Fibroblast of lung (primary cell): Measurements from ENCODE around the gene MAPT. TPM values are rescaled to one million over a fixed set of nuclear protein-coding genes. Genes with fewer than 3 reads are reported as not detected.

ENCODE experiments used
- DNase-seq, 2 donors: peaks; one replicate each; pipeline versions ENCODE4 v3.0.0 to v3.0.0-alpha.2; 2010; ENCODE audit warnings: low read depth in 2 of 2
- H2AFZ ChIP-seq: 2 replicates; pipeline ENCODE4 v1.5.1; 2012; ENCODE audit warnings: low read length, control low read depth, inconsistent platforms
- H3K27ac ChIP-seq: 2 replicates; pipeline ENCODE4 v1.5.1; 2011; ENCODE audit warnings: low read length, control low read depth; ENCODE audit not compliant: insufficient read depth
- H3K27me3 ChIP-seq: 2 replicates; pipeline ENCODE4 v1.5.1; 2011; ENCODE audit warnings: mild to moderate bottlenecking, low read length; ENCODE audit not compliant: control insufficient read depth, insufficient read depth
- H3K36me3 ChIP-seq: 2 replicates; pipeline ENCODE4 v1.5.1; 2011; ENCODE audit warnings: low read length; ENCODE audit not compliant: control insufficient read depth, insufficient read depth
- H3K4me1 ChIP-seq: 2 replicates; pipeline ENCODE4 v1.5.1; 2011; ENCODE audit warnings: low read length; ENCODE audit not compliant: control insufficient read depth, insufficient read depth; ENCODE audit errors: extremely low read depth
- H3K4me2 ChIP-seq: 2 replicates; pipeline ENCODE4 v1.5.1; 2011; ENCODE audit warnings: low read length, control low read depth; ENCODE audit not compliant: insufficient read depth; ENCODE audit errors: extremely low read depth
- H3K4me3 ChIP-seq, 4 experiments: fragments of 200-600 bp in 1 of 4; sonication (generic) in 1 of 4; replicated peaks in 1 of 4; 2 replicates each; pipeline ENCODE4 v1.5.1; 2011 to 2016; ENCODE audit warnings: low read length in 4 of 4, low read depth in 3 of 4, mild to moderate bottlenecking in 3 of 4, control low read depth in 2 of 4, inconsistent platforms in 1 of 4, mixed read lengths in 1 of 4; ENCODE audit not compliant: insufficient read depth in 1 of 4; ENCODE audit errors: control extremely low read depth in 1 of 4
- H3K79me2 ChIP-seq: 2 replicates; pipeline ENCODE4 v1.5.1; 2012; ENCODE audit warnings: mild to moderate bottlenecking, low read length, inconsistent platforms; ENCODE audit not compliant: control insufficient read depth, insufficient read depth
- H3K9ac ChIP-seq: 2 replicates; pipeline ENCODE4 v1.5.1; 2011; ENCODE audit warnings: mild to moderate bottlenecking, low read length, control low read depth; ENCODE audit not compliant: insufficient read depth
- H3K9me3 ChIP-seq: 2 replicates; pipeline ENCODE4 v1.5.1; 2012; ENCODE audit warnings: low read depth, low read length; ENCODE audit not compliant: control insufficient read depth, insufficient read depth
- H4K20me1 ChIP-seq: 2 replicates; pipeline ENCODE4 v1.5.1; 2011; ENCODE audit warnings: low read length; ENCODE audit not compliant: control insufficient read depth, insufficient read depth; ENCODE audit errors: extremely low read depth
- EZH2 ChIP-seq: IDR thresholded peaks from 2 replicates; pipeline ENCODE4 v1.5.1; 2012; ENCODE audit warnings: low read length, control low read depth, mild to moderate bottlenecking; ENCODE audit errors: missing control alignments
- polyA plus RNA-seq, 2 donors: library from polyadenylated mRNA; depleted of rRNA in 1 of 2; stranded (reverse) in 1 of 2; unstranded in 1 of 2; fragments of >200 nt; gene quantifications; 2 replicates each; pipeline ENCODE4 v1.2.1, GENCODE V29; 2011 to 2012; ENCODE audit warnings: missing spikeins in 1 of 2
- total RNA-seq: library from RNA; depleted of rRNA; stranded (reverse); fragments of >200 nt; gene quantifications from 2 replicates; pipeline ENCODE4 v1.2.1, GENCODE V29; 2014
- TF ChIP-seq, protein P1 (sequence below), 2 donors: IDR thresholded peaks in 1 of 2; conservative IDR thresholded peaks in 1 of 2; 1 replicate in 1 of 2; 2 replicates in 1 of 2; pipeline ENCODE4 v1.5.1; 2011 to 2012; ENCODE audit warnings: low read length in 2 of 2, control low read depth in 1 of 2, inconsistent platforms in 1 of 2, low read depth in 1 of 2, mild to moderate bottlenecking in 1 of 2

MAPT gene
- total and polyA plus RNA-seq, 2 donors (not counting 1 experiment from before 2014, with no cell fraction given): 0.09 to 0.50 TPM

DNA sequence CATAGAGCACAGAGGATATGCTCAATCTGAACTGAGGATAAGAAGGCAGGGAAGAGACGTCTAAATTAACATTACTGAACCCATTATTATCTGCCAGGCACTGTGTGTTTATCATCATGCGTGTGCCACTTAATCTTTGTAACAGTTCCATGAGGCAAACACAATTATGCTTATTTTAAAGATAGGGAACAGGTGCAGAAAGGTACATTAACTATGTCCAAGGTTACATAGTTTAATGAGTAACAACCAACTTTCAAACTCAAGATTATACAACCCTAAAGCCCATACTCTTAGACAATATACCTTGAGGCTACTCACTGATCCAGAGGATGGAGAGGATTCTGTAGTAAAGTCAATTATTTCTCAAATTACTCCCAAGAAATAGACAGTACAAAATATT lies 147.9 kb downstream of the MAPT start:
- Histone ChIP-seq H3K36me3 (peaks cover 6% of the 10 kb centered on the region), H3K79me2 (no peaks in the 10 kb centered on the region), H2AFZ (no peak overlapping the region), H3K9me3 (no peaks in the 10 kb centered on the region), H3K27ac (no peak overlapping the region), H3K4me1 (peaks cover 2% of the 10 kb centered on the region), H3K9ac (no peak overlapping the region), H3K4me2 (no peak overlapping the region), H3K4me3 (no peak overlapping the region), H4K20me1 (no peaks in the 10 kb centered on the region), H3K27me3 (no peaks in the 10 kb centered on the region)
- TF ChIP-seq, protein P1, sequence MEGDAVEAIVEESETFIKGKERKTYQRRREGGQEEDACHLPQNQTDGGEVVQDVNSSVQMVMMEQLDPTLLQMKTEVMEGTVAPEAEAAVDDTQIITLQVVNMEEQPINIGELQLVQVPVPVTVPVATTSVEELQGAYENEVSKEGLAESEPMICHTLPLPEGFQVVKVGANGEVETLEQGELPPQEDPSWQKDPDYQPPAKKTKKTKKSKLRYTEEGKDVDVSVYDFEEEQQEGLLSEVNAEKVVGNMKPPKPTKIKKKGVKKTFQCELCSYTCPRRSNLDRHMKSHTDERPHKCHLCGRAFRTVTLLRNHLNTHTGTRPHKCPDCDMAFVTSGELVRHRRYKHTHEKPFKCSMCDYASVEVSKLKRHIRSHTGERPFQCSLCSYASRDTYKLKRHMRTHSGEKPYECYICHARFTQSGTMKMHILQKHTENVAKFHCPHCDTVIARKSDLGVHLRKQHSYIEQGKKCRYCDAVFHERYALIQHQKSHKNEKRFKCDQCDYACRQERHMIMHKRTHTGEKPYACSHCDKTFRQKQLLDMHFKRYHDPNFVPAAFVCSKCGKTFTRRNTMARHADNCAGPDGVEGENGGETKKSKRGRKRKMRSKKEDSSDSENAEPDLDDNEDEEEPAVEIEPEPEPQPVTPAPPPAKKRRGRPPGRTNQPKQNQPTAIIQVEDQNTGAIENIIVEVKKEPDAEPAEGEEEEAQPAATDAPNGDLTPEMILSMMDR (conservative IDR thresholded peaks at IDR 0.05 in 1 of 2, IDR thresholded peaks at IDR 0.05 in 1 of 2; ENCODE audit: low read depth in 1 of 2, low read length in 2 of 2): no peak
- no peak for DNase-seq

DNA sequence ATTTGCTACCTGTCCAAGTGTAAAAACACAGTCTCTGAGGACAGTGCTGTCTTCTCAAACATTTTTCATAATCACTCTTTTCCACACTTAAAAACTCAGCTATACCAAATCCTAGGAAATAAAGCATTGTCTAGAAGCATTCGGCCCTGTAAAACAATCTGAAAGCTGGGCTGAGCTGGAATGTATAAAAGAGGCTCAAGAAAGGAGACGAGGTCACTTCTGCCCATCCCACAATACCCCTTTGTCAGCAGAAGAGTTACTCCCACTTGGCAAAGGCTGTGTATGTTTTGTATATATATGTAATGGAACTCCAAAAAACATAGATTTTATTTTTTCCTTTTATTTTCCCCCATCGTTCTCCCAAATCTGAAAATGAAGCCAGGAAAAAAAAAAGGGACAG lies 148.6 kb downstream of the MAPT start:
- Histone ChIP-seq H3K4me2 (no peak overlapping the region), H3K27ac (no peak overlapping the region), H3K79me2 (no peaks in the 10 kb centered on the region), H3K4me3 (no peak overlapping the region), H3K9me3 (no peaks in the 10 kb centered on the region), H3K27me3 (no peaks in the 10 kb centered on the region), H3K9ac (no peak overlapping the region), H3K36me3 (peaks cover 6% of the 10 kb centered on the region), H4K20me1 (no peaks in the 10 kb centered on the region), H3K4me1 (peaks cover 2% of the 10 kb centered on the region), H2AFZ (no peak overlapping the region)
- no peak for DNase-seq
- TF ChIP-seq, protein P1 (conservative IDR thresholded peaks at IDR 0.05 in 1 of 2, IDR thresholded peaks at IDR 0.05 in 1 of 2; ENCODE audit: low read depth in 1 of 2, low read length in 2 of 2): no peak
- no peak for TF ChIP-seq EZH2

DNA sequence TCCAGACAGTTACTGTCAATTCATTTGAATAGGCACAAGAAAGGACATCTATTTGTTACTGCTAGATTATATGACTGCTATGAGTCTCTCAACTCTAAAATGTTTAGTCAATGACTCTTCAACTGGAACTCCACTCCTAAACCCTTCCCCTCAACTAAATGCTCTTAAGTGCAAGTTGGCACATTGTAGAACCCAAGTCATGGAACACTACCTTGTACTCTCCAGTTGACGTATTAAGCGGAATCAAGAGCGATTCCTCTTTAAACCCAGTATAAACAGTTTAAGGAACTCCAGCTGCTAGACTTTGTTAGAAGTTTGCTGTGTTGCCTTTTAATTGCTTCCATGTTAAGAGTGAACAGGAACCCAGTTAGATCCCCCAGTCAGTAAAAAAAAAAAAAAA lies 149.3 kb downstream of the MAPT start:
- peaks cover 5% of the 10 kb centered on the region for H3K36me3 ChIP-seq
- no peak for DNase-seq
- no peaks in the 10 kb centered on the region for H3K9me3 ChIP-seq
- H3K4me3 ChIP-seq: no peak overlapping the region
- H3K4me2 ChIP-seq: no peak overlapping the region
- peaks cover 2% of the 10 kb centered on the region for H3K4me1 ChIP-seq
- no peak overlapping the region for H3K9ac ChIP-seq
- H4K20me1 ChIP-seq: no peaks in the 10 kb centered on the region
- no peak overlapping the region for H2AFZ ChIP-seq
- no peaks in the 10 kb centered on the region for H3K79me2 ChIP-seq
- H3K27me3 ChIP-seq: no peaks in the 10 kb centered on the region
- TF ChIP-seq, protein P1 (conservative IDR thresholded peaks at IDR 0.05 in 1 of 2, IDR thresholded peaks at IDR 0.05 in 1 of 2; ENCODE audit: low read depth in 1 of 2, low read length in 2 of 2): no peak
- TF ChIP-seq EZH2: no peak
- H3K27ac ChIP-seq: no peak overlapping the region
